Right hindlimb (tissue), 1 donor: ENCODE results near the gene NACC2.
A peak's percentile ranks its signal among the peaks of the same experiment; 100 is the strongest.

Experiments used
- DNase-seq: peaks from one replicate; pipeline ENCODE4 v3.0.0-alpha.2; 2018

Gene NACC2

DNA sequence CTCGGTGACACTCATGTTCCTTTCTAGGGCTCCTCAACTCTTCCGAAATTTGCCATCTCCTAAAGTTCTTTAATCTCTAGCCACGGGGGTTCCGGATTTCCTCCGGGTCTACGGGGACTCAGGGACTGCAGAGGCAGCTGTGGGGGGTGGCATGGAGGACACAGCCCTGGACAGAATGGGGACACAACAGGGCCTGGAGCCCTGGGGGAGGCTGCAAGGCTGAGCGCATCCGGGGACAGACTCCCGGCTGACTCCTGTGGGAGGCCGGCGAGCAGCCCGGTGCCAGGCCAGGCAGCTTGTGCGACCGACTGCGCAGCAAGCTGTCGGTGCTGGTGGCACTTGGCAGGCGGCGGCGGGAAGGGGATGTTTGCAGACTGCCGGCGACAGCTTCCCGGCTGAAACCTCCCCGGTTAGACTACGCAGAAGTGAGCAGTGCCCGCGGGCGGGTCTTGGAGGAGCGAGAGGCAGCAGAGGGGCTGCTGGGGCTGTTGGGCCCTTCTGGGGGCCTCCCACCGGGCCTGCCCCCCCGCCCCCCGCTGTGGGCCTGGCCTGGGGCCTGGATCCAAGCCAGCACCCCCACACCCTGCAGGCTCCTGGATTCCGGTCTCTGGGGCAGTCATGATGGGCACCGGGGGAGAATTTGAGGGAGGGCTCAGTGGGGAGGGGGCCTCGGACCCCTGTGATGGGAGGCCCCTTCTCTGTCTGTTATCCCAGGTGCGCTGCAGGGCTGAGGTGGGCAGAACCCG is 105.2 kb downstream of the NACC2 start:
- no peak for DNase-seq

DNA sequence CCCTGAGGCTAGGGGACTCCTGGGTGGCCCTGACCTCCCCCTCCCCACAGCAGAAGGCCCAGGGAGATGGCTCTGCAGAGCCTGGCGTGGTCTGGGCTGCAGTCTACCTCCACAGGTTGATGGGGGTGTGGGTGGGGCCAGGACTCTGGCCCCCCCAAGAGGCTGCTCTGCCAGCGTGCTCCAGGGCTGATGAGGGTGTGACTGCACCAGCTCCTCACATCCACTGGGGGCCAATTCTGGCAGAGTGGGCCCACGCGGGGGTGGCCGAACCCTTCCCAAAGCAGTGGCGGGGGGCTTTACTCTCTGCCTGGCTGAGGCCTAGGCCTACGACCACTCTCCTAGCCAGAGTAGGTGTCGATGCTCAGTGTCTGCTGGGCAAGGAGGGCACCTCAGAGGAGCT is 105.9 kb downstream of the NACC2 start:
- no peak for DNase-seq

GRCh38 chr9:135988493-135988892 is 106.6 kb downstream of the NACC2 start:
- no peak for DNase-seq

- DNase-seq, result no peak
These were observed 107.2 kb downstream of the NACC2 start for GRCh38 chr9:135987838-135988404.

DNA sequence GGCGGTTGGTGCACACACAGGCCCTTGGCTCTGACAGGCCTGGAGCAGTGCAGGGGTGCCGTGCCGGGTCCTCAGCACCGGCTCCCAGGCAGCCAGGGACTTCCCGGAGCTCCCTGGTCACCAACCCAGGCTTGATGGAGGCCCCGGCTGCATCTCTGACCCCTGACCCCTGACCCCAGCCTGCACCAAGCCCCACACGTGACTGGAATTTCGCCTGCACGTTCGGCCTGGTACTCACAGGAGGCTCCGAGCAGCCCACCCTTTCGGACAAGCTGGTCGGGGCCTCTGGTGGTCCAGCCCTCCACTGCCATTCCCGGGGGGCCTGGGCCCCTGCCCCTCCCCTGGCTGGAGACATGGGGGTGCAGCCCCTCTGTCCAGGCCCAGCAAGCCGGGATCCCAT is 108.5 kb downstream of the NACC2 start:
- DNase-seq, result no peak

DNA sequence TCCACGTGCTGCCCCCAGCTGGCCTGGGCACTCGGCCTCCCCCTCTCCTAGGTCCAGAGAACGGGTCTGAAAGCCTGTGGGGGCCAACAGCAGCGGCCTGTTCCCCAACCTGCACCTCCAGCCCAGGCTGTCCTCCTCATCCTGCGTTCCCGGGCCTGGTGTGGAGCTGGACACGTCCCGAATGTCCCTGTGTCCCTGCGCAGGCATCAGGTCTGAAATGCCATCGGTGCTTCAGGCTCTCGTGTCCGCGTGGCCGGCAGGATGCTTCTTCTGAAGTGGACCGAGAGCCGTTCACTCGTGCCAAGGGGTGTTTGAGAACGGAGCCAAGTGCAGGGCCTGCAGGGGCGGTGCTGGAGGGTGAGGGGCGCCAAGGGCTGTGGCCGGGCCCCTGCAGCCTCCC is 109.2 kb downstream of the NACC2 start:
- no peak for DNase-seq

- no peak for DNase-seq
These were observed 109.7 kb downstream of the NACC2 start for GRCh38 chr9:135985459-135985774.

DNA sequence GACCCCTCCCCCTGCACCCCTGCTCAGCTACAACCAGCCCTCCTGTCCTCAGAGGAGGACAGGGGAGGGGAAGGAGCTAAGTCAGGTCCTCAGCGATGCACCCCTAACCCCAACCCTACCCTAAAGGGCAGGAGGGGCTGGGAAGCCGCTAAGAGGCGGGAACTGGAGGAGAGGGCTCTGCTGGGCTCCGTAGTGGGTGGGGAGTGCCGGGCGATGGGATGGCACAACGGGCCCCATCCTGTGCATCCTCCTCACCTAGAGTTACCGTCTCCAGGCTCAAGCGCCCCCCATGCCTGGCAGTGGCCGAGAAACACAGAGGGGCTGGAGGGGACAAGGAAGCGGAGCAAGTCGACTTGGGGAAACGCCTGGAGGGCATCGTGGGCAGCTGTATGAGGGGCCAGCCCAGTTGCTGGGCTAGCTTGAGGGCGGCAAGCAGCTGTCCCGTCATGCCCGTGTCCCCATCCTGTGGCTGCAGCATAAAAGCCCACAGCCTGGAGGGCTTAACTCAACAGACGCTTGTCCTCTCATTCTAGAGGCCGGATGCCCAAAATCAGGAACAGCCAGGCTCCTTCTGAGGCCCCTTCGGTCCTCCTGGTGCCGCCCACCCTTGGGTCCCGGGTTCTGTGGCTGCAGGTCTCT is 110.9 kb downstream of the NACC2 start:
- no peak for DNase-seq

- no peak for DNase-seq
These were observed 111.6 kb downstream of the NACC2 start for GRCh38 chr9:135983208-135984071.

DNA sequence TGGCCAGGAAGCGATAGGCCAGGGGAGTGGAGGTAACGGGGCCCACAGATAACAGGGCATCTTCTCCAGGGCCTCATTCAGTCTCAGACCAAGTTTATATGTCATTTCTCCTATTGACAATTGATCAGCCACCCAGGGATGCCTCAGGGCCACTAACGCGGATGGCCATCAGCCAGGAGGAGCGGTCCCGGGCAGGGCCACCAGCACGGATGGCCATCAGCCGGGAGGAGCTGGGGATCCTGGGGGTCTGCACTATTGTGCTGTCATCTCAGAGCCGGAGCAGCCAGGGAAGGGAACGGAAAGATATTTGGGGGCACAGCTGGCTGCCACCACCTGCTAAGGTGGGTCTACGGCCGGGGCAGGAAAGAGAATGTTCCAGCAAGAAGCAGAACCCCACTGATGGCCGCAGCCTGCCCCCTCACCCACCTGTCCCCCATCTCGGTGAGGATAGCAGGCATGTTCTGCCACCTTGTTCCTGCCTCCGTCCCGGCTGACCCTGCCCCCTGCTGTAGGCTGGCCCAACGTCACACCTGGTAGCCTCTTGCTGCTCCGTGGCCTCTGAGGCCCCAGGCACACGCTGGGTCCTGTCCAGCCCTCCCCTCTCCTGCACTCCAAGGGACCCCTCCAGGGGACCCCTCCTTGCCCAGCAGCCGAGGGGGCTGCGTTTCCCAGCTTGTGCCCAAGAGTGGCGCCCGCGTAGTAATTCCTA is 112.4 kb downstream of the NACC2 start:
- DNase-seq, result no peak

GRCh38 chr9:135980926-135981630 is 114.0 kb downstream of the NACC2 start:
- no peak for DNase-seq

DNA sequence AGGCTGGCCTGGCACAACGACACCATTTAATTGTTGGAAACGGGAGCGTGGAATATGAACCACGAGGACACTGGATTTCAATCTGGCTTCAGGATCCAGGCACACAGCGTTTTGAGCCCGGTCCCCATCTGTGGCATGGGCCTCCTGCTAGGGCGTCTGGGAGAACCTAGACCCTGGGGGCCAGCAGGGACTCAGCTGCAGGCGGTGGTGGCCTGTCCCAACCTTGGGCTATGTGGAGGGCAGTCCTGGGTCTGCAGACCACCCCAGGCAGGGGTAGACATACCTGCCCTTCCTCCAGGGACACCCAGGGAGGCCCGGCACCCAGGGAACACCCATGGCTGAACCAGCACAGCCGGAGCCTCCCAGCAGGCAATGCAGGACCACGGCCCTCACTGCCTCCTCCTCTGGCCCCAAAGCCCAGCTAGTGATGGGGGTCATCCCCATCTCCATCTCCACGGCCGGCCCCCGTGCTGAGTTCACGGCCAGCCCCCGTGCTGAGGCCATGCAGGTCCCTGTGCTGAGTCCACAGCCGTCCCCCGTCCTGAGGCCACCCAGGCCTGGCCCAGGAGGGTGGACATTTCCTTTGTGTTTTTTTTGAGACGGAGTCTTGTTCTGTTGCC is 115.4 kb downstream of the NACC2 start:
- no peak for DNase-seq

DNA sequence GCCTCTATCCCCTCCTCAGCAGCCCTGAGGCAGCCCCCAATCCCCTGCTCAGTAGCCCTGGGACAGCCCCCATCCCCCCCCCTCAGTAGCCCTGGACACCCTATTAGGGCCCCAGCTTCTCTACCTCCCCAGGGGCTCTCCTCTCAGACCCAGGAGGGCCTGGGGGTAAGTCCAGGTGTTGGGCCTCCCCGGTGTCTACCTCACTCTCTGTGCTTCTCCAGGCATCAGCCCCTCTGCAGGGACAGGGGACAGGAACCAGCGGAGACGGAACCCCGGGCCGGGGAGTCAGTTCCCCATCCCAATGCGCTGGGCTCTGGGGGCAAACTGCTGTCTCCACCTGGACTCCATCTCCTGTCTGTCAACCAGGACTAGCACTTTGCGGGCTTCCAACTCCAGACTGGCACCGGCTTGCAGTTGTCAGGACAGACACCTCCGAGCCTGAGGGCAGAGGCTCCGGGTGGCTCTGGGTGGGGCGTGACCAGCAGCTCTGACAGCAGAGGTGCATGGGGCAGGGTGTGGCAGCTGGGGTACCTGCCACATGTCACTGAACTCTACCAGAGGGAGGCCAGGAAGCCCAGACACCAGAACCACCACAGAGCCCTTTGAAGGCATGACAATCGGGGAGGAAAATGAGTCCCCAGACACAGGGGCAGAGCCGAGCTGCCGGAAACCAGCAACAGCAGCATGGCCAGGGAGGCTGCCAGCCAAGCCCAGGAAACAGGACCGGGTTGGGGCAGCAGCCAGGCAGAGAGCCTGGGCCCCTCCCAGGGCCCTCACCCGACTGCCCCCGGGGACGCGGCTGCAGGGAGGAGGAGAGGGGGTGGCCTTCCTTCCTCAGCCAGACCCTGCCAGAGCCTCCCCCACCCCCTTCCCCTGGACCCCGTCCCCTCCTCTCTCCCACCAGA is 116.2 kb downstream of the NACC2 start:
- peak; percentile 63 for DNase-seq

GRCh38 chr9:135976944-135977343 is 118.1 kb downstream of the NACC2 start:
- DNase-seq, result peak; percentile 81

- DNase-seq, result no peak
These were observed 118.6 kb downstream of the NACC2 start for GRCh38 chr9:135976531-135976930.

- DNase-seq, result no peak
These were observed 119.3 kb downstream of the NACC2 start for GRCh38 chr9:135975834-135976233.

GRCh38 chr9:135974220-135974573 is 120.9 kb downstream of the NACC2 start:
- no peak for DNase-seq

DNA sequence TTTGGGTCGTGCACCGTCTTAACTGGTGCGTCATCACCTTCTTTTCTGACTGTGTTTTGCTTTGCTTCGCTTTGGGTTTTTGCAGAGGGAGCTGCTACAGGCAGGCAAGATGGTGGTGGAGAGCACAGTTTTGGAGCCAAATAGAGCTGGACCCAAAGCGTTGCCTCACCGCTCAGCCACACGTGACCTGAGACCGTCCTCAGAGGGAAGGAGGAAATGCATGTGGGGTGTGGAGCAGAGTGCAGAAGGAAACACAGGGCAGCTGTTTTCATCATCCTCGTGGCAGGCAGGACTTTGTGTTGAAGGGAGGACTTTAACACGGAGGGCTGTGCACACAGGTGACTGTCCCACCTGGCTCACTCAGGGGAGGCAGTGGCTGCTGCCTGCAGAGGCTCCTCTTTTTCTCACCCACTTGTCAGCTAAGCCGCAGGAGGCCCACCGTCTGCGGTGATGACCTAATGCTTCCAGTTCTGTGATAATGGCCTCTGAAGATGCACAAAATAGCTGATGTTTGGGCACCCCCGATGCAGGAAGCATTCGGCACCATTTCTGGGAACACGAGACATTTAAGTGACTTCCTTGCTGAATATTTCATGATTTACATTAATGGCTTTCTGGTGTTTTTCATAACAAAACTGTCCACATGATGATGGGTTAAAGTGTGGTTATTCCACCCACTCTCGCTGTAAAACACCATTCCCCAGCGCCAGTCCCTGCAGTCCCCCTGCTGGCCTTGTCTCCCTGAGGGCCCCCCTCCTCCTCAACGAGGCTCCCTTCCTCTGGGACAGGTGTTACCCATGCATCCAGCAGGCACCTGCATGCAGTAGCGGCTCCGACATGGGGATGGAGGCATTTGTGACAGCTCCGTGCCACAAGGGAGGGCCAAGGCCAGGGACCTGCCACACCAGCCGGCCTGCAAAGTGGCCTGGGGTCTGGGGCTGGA is 121.5 kb downstream of the NACC2 start:
- no peak for DNase-seq

DNA sequence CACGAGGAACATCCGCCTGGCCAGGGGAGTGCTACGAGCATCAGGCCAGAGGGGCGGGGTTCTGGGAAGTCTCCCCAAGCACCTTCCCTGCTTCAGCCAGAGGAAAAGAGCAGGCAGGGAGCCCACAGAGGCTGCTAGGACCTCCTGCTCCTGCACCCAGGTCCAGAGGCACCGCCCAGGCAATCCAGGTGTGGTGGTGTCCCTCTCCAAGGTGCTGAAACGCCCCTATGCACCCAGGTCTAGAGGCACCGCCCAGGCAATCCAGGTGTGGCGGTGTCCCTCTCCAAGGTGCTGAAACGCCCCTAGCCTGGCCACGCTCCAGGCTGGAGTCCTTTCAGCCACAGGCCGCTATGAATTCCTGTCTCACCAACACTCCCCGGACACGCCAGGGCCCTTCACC is 123.2 kb downstream of the NACC2 start:
- DNase-seq, result no peak
